Measurements from ENCODE around the gene NDC80.

GRCh38 chr18:2537296-2537695 is 34.1 kb upstream of the NDC80 start:
- no peak for TF ChIP-seq CTCF (IDR thresholded peaks at IDR 0.05)
- TF ChIP-seq EP300 (IDR thresholded peaks at IDR 0.05): no peak
- TF ChIP-seq POLR2A (IDR thresholded peaks at IDR 0.05): no peak
